Smooth muscle cell of the brain vasculature (primary cell): ENCODE data around the gene CTSA.

Experiments used
- DNase-seq: peaks from one replicate; pipeline ENCODE4 v3.0.0-alpha.2; 2012; ENCODE audit warnings: low read depth, low spot score

CTSA gene

DNA sequence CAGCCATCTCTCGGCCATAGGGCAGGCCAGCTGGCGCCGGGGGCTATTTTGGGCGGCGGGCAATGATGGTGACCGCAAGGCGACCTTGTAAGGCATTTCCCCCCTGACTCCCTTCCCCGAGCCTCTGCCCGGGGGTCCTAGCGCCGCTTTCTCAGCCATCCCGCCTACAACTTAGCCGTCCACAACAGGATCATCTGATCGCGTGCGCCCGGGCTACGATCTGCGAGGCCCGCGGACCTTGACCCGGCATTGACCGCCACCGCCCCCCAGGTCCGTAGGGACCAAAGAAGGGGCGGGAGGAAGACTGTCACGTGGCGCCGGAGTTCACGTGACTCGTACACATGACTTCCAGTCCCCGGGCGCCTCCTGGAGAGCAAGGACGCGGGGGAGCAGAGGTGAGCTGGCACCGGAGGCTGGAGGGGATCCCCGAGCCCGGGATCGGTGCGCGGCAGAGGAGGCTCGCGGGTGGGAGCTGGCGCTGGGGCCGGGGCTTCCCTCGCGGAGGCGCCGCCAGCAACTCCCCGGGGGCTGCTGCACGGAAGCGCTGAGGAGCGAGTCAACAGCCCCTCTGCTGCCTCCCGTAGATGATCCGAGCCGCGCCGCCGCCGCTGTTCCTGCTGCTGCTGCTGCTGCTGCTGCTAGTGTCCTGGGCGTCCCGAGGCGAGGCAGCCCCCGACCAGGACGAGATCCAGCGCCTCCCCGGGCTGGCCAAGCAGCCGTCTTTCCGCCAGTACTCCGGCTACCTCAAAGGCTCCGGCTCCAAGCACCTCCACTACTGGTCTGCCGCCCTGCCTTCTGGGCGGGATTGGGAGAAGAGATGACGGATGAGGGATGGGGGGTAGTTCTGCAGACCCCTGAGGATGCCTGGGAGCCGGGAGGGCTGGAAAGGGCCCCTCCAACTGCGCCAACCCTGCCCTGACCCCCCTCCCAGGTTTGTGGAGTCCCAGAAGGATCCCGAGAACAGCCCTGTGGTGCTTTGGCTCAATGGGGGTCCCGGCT lies at the start of gene CTSA, which contains the start of gene NEURL2:
Gene CTSA, plus strand, starts transcription at position 351 of the 999 bp plus-strand sequence. Its CDS starts 234 bp downstream, at position 585.
Gene NEURL2, minus strand, starts transcription at position 224 of the 999 bp plus-strand sequence. Its CDS starts 217 bp downstream, at position 7.
- peak; percentile 64 for DNase-seq

DNA sequence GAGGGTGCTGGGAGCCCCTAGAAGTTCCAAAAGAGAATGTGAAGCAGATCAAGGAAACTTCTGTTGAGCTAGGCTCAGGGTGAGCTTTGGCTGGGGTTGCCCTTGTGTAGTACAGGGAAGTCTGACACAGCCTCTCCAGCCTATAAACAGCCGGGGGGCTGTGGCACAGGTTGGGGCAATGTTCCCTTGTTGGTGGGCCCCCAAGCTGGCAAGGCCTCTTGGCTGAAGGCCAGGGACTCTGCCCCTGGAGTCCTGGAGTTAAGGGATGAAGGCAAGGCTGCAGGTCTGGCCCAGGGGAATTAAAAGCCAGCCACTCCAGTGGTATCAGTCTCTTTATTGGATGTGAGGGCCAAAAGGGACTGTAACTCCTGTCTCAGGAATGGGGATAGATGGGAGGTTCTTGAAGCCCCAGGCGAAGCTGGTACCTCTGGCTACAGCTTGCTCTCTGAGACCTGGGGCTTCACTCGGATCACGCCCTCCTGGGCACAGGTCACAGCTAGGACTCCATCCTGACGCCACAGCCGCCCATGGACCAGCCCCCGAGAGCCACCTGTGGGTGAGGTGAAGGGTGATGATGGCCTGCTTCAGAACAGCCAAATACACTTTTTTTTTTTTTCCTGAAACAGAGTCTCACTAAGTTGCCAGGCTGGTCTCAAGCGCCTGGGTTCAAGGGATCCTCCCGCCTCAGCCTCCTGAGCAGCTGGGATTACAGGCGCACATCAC lies 49.6 kb upstream of the CTSA start:
- DNase-seq = no peak

DNA sequence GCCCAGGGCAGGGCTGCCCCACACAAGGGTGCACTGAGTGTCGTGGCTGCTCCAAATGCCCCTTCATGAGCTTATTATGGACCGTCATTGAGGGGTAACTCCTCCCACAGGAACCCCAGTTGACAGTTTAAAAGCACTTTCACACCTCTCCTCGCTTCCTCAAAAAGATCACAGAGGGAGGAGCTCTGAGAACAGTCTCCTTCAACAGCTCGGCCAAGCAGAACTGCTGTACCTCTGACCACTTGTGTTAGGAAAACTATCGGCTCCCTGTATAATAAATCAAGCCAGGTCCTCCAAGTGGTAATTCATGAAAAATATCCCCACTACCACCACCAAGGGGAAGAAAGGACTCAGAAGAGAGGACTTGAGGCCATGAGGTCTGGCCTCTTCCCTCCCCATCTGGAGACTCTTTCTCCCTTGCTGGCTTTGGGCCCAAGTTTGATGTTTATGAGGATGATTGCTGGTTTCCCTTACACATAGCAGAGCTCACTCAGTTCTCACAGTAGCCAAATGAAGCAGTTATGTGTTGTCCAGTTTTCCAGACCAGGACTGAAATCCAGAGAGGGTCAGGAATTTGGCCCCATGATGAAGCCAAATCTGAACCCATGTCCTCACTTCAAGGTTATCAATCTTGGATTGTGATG lies 48.8 kb upstream of the CTSA start:
- DNase-seq = no peak

DNA sequence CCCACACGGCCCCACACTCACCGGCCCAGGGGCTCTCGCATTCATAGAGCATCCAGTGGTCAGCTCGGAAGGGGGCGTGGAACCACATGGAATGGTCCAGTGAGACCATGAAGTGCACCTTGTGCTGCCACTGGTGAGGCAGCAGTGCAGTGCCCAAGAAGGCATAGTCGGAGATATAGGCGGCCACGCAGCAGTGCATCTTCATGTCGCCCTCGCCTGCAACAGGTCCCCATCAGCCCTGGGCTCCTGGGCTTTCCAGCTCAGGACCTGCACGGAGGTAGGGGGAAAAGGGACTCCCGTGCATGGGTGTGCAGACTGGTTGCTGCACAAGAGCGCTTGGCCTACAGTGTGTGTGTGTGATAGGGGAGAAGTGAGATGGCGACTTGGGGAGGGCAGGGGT lies 47.6 kb upstream of the CTSA start:
- no peak for DNase-seq

DNA sequence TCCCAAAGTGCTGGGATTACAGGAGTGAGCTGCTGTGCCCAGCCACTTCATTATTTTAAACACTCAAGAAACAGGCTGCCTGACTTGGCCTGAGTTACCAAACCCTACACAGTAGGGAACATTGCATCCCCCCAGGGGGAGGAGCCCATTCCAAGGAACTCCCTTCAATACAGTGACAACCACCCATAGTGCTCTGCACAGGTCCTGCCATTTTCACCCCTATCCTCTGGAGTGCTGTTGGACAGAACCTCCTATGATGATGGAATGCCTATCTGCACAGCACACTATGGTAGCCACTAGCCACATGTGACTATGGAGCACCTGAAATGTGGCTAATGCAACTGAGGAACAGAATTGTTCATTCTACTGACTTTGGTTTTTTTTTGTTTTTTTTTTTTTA lies 45.7 kb upstream of the CTSA start:
- DNase-seq = no peak

DNA sequence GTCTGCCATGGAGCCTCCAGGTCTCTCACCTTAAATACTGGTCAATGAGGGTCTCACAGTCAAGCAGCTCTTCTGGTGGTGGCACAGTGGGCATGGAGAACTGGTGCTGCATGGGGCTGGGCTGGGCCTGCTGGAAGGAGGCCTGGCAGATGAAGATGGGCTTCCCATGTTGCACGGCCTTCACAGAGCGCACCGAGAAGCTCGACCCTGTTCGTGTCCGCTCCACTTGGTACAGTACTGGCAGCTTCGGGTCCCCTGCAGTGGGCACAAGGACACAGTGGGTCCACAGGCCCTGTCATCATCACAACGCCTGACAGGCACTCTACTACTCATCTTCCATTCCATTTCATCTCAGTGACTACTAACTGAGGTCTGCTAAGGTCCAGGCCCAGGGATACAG lies 42.7 kb upstream of the CTSA start:
- no peak for DNase-seq

DNA sequence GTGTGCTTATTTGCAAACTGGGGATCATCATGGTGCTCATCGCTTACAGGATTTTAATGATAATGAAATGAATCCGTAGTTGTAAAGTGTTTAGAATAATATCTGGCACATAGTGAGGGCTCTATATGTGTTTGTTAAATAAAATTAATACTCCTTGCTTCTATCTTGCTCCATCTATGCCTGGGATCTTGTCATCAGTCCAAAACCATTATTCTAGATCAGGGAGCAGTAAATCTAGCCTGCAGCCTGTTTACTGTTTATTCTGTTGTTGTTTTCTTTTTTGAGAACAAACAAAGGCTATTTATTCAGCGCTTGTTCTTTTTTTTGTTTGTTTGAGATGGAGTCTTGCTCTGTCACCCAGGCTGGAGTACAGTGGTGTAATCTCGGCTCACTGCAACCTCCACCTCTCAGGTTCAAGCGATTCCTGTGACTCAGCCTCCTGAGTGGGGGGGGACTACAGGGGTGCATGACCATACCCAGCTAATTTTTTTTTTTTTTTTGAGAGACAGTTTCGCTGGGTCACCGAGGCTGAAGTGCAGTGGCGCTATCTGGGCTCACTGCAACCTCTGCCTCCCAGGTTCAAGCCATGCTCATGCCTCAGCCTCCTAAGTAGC lies 42.1 kb upstream of the CTSA start:
- no peak for DNase-seq

DNA sequence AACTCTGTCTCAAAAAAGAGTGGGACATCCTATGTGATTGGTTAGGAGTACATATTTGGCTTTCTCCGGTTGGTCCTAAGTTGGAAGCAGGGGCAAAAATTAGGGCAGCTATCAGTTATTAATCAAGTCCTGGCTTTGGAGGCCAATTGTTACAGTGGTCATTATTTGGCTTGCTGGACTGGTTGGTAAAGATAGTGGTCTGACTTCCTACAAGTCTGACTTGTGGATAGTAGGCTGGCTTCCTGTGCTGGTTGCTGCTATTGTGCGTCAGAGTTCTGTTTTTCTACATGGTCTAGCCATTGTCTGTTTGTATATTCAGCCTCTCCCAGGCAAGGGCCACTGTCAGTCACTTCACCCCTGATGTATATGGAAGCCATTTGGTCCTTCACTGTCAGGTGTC lies 40.9 kb upstream of the CTSA start:
- DNase-seq = no peak

DNA sequence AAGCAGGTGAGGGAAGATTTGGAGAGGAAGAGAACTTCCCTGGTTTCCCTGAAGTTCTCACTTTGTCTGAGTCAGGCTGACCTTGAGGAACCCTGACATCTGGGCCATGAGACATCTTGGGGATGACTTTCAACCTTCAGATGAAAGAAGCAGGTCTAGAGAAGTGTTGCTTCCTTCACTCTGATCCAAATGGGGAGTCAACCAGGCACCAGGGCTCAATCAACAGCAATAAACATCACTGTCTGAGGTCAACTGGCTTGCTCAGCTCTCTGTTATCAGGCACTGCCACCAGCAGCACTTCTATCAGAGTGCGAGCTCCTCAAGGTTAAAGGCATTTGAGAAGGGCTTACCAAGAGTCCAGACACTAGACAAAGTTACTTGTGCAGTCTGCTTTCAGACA lies 40.2 kb upstream of the CTSA start:
- no peak for DNase-seq

DNA sequence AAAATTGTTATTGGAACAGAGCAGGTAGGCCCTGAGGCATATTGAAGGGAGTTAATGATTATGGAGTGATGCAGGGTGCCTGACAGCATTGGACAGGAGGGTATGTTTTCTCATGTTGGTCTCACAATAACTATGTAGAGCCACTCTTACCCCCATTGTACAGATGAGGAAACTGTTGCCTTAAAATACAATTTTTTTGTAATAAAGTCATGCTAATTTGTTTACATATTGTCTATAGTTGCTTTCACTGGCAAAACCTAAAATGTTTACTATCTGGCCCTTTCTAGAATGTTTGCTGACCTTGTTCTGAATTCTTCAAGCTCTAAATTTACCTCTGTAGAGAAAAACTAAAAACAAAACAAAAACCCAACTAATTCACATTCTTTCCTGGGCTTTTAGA lies 39.6 kb upstream of the CTSA start:
- DNase-seq = no peak

DNA sequence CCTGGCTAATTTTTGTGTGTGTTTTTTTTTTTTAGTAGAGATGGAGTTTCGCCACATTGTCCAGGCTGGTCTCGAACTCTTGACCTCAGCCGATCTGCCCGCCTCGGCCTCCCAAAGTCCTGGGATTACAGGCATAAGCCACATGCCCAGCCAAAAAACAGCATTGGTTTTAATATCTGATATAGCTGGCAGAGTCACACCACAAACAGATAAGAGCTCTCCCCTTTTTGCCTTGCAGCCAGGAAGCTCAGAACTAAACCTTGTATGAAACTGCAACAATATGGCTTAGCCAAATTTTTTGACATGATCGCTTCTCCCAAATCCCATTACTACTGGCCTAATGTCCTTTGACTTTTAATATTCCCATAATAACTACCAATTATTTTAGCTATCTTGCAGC lies 38.8 kb upstream of the CTSA start:
- DNase-seq = no peak

DNA sequence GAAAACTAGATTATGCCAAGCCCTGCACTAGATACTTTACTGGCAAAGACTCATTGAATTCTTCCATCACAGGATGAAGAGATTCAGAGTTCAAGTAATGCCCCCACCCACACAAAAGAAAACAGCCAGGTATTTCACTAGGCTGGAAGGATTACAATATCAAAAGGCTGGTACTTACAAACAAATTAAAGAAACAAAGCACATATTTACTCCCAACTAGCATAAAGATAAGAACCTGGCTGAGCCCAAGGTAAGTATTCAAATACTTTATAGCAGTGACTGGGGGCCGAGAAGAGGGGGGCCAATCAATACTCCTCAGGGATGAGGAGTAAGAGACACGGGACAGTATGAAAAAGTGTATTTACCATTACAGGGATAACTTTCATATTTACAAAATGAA lies 37.7 kb upstream of the CTSA start:
- no peak for DNase-seq

DNA sequence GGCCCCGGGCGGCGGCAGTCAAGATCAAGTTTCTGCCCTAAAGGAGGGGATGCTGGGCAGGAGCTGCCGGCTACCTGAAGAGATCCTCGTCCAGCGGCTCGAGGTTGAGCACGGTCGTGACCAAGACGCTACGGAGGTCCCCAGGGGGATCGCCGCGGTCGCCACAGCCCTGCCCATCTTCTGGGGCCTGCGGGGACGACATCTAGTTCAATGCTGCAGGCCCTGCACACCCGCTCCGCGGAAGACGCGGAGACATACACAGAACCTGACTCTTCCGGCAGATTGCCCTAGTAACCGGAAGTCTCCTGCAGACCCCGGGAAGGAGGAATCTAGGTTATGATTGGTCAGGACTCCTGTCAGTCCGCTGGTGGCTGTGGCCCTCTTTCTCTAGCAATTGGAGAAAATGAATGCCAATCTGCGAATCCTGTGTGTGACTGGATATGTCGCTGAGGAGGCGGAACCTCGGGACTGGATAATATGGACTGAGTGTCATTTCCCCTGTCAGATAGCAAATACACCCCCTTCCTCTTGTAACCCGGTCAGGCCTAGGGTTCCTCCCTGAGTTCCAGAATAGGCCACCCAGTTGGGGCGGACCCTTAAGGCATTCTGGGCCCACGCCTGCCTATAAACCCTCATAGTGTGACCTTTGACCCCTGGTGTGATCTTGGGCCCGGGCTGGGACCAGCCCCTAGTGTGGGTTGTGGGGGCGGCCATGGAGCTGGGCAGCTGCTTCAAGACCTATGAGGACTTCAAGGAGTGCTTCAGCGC lies 33.8 kb upstream of the CTSA start, which contains the start of the genes ACOT8 and ZSWIM3:
Gene ACOT8, minus strand, starts transcription at position 279 of the 768 bp plus-strand sequence. Its CDS starts 77 bp downstream, at position 202.
Gene ZSWIM3, plus strand, starts transcription at position 501 of the 768 bp plus-strand sequence. Its CDS starts 212 bp downstream, at position 713.
- peak; percentile 100 for DNase-seq

DNA sequence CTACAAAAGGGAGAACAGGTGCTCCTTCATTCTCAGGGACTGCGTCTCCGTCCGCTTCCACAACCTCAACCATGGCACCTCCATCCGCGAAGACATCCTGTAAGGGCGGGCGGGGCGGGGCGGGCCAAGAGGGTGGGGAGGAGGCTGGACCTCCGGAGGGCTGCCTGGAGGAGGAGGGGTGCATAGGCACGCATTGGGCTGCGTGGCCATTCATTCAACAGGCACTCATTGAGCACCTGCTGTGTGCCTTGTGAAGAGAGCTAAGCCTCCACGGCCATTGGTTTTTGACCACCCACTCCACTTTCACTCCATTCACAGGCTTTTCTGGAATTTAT lies 33.3 kb upstream of the CTSA start:
- no peak for DNase-seq

DNA sequence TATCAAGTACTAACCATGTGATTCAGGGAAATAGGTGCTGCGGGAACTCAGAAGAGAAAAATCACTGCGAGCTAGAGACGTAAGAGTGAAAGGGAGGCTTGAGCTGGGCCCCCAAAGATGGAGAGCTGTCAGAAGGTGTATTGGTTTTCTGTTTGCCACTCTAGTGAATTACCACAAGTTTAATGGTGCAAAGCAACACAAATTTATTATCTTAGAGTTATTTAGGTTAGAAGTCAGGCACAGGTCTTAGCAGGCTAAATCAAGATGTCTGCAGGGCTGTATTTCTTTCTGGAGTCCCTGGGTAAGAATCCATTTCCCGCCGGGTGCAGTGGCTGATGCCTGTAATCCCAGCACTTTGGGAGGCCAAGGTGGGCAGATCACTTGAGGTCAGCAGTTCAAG lies 31.2 kb upstream of the CTSA start:
- no peak for DNase-seq

DNA sequence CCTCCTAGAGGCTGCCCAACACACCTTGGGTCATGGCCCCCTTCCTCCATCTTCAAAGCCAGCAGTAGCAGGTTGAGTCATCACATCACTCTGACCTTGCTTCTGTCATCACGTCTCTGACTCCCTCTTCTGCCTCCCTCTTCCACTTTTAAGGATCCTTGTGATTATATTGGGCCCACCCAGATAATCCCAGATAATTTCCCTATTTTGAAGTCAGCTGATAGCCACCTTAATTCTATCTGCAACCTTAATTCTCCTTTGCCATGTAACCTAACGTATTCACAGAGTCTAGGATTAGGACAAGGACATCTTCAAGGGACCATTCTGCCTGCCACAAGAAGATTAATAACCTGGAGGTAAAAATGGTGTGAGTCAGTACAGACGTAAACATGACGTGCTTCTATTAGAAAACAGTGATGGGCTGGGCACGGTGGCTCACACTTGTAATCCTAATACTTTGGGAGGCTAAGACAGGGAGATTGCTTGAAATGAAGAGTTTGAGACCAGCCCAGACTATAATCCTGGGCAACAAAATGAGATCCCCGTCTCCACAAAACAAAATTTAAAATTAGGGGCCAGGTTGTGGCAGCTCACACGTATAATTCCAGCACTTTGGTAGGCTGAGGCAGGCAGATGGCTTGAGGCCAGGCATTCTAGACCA lies 30.4 kb upstream of the CTSA start:
- DNase-seq = no peak

DNA sequence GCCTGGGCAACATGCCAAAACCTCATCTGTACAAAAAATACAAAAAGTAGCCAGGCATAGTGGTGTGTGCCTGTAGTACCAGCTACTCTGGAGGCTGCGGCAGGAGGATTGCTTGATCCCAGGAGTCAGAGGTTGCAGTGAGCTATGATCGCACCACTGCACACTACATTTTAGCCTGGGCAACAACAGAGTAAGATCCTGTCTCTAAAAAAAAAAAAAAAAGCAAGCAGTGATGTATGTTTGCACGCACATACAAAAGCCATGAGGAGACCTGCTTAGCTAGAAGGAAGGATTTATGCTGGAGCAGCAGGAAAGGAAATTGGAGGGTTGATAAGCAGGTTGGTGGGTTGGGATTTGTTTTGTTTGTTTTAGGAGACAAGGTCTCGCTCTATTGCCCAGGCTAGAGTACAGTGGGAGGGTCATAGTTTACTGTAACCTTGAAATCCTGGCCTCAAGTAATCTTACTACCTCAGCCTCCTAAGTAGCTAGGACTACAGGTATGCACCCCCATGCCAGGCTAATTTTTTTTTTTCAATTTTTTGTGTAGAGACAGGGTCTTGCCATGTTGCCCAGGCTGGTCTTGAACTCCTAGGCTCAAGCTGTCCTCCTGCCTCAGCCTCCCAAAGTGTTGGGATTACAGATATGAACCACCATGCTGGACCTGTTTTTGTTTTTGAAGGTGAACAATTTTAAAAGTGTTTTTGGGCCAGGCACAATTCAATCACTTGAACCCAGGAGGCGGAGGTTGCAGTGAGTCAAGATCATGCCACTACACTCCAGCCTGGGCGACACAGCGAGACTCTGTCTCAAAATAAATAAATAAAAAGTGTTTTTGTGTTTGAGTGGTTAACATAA lies 29.7 kb upstream of the CTSA start:
- DNase-seq = no peak

DNA sequence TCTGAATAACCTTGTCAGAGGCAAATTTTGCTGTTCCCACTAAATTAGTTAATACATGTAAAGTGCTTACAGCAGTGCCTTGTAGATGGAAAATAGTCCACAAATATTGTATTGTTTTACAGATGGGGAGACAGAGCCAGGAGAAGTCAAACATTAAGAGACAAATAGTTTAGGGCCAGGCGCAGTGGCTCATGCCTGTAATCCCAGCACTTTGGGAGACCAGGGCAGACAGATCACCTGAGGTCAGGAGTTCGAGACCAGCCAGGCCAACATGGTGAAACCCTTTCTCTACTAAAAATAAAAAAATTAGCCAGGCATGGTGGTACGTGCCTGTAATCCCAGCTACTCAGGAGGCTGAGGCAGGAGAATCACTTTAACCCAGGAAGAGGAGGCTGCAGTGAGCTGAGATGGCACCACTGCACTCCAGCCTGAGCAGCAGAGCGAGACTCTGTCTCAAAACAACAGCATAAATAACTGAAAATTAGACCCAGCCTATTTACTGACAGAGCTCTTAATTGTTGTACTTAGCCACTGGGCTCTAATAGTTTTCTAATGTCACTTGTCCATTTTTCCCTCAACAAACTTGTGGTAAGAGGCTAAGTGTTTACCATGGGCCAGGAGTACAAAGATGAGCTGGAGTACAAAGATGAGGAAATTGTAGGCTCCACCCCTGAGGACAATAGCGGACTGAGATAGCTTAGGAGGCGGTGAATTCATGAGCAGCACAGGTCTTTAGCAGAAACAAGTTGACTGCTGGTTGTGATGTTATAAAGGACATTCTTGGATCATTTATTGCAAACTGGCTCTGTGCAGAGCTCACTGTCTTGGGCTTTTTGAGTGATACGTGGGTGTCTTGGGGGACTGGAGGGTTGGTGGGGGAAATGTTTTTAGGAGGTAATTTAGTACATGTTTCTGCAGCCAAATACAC lies 27.3 kb upstream of the CTSA start:
- DNase-seq = no peak
